HPDE6-E6E7 (cell line): ENCODE results near the gene TSPAN18.

ENCODE experiments used
- DNase-seq: peaks from one replicate; pipeline ENCODE4 v3.0.0; 2011; ENCODE audit warnings: missing footprints; ENCODE audit errors: extremely low spot score

TSPAN18 gene, protein sequence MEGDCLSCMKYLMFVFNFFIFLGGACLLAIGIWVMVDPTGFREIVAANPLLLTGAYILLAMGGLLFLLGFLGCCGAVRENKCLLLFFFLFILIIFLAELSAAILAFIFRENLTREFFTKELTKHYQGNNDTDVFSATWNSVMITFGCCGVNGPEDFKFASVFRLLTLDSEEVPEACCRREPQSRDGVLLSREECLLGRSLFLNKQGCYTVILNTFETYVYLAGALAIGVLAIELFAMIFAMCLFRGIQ

DNA sequence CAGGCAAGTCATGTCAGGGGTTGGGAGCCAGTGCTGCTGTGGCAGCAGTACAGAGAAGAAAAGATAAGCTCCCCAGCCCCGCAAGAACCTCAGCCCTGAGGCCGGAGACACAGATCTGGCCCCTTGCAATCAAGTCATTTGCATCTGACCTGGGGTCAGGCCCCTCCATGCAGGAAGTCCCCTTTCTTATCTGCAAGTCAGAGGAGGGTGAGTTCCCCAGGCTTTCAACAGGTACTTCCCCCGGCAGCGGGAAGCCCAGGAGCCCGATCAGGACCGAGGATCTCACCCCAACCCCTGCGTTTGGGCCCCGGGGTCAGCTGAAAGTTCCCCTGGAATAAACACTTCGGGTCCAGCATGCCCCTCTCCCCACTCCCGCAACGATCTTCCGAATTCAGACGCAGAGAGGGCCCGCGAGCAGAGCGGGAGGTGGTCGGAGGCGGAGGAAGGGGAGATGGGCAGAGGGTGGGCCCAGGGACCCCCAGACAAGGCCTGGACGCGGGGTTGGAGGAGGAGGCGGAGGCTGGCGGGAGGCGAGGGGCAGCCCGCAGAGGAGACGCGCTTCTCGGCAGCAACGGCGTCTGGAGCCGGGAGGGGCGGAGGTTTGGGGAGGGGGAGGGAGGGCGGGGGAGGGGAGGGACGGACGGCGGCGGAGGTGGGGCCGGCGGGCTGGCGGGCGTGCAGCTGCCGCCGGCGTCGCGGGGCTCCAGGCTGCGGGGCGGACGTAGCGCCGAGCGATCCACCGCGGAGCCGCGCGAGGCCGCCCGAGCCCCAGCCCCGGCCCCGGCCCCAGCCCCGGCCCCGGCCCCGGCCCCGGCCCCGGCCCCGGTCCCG is at the start of gene TSPAN18:
Gene TSPAN18 (plus strand): TSS at position 680 of the 831 bp plus-strand sequence. CDS start 179,455 bp downstream, outside the sequence.
- no peak for DNase-seq

DNA sequence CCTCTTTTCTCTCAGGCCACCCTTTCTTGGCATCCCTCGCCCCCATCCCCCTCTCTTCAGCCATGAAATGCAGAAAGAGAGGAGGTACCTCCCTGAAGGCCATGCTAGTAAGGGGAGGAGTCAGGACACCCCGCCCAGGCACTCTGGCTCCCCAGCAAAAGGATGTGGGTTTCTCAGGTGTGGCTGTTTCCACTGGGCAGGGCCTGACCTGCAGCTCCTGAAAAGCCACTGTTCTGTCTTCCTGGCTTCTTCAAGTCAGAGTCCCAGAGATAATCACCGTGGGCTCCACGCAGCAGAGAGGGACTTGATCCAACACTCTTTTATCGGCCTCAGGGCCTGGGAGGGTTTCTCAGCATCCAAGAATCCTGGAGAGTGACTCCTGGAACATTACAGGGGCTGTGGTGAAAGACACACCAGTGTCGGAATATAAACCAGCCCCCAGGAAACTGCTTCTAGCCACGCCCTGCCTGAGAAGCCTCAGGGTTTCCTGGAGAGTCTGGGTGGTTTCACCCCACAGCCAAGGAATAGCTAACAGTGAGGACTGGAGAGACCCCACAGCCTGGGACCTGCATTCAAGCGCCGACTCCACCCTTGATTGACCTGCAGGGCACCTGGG is 45.7 kb upstream of the TSPAN18 start:
- peak; percentile 17 for DNase-seq

DNA sequence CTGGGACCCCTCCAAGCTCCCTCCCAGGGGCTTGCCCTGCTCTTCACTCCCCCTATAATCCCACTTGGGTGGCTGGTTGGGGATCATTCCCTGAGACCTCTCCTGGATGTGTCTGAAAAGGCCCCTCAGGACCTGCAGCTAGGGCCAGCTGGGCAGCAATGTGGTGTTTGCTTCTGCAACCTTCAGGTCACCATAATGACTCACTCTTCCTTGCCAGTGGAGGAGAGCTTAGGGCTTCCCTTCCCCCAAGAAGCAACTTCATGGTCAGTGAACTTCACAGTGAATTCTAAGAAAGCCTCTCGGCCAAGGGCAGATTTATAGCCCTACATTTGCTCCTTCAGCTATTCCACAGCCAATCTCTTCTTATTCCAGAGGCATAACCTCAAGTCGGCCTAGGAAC is 45.1 kb upstream of the TSPAN18 start:
- no peak for DNase-seq

- no peak for DNase-seq
These were observed 41.9 kb upstream of the TSPAN18 start for GRCh38 chr11:44684859-44685281.

DNA sequence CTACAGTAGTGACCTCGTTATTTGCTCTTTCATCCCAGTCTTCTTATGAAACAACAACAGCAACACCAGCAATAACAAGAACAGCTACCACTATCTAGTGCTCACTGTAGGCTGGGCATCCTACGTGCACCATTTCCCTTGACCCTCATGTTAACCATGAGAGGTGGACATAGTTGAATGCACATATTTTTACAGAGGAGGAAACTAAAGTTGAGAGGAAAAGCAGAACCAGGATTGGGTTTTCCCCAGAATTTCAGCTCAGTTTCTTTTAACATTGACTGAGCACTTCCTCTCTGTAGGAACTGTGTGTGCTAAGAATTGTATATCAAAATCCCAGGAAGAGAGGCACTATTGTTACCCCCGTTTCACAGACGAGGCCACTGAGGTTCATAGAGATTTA is 39.4 kb upstream of the TSPAN18 start:
- DNase-seq = no peak

GRCh38 chr11:44689265-44689664 is 37.5 kb upstream of the TSPAN18 start:
- DNase-seq = no peak

GRCh38 chr11:44690651-44691050 is 36.1 kb upstream of the TSPAN18 start:
- DNase-seq = no peak

DNA sequence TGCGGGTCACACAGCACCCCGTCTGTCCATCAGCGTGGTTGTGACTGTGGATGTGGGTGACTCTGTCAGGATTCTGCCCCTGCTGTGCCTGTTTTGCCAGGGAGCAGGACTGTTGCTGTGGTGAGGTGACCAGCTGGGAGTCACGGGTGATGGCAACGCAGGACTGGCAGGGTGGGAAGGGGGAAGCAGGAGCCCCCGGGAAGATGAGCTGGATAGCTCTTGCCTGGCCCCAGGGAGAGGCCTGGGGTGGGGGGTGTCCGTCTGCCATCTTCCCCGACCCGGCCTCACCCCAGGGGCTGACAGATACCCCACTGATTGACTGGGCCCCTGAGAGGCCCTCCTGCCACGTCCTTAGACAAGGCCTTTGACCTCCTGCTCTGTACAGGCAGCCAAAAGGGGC is 34.3 kb upstream of the TSPAN18 start:
- DNase-seq = no peak

DNA sequence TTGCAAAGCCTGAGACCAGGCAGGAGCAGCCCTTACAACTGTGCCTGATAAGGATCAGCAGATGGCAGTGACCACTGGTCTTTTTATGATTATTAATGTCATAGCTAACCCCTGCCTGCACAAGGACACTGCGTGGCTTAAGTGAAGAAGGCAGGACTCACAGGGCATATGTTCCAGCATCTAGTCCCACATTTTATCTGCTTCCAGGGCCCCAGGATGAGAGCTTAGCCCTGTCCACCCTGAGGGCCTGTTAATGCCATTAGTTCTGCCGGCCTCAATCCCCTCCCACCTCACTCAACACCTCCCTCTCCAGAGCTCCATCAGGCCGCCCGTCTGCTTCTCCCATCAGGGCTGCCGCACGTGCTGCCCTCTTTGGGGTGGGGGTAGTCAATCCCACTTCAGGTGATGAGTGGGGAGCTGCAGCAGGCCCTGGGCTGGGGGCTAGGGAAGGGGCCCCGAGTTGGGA is 33.1 kb upstream of the TSPAN18 start:
- no peak for DNase-seq

DNA sequence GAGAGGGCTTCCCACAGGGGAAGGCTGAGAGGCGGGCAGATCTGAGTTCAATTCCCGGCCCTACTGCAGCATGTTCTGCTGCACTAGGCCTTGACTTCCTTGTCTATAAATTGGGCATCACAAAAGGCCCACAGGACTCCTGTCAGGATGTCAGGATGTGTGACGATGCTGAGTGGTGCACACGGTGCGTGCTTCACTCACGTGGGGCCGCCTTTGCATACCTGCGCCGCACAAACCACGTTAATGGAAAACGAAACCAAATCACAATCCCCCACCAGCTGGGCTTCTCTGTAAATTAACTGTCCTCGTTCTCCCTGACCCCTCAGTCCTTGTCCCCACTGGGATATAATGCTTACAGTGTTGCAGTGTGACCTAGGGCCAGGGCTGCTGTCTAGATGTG is 32.3 kb upstream of the TSPAN18 start:
- no peak for DNase-seq

GRCh38 chr11:44695169-44695833 is 31.5 kb upstream of the TSPAN18 start:
- no peak for DNase-seq

DNA sequence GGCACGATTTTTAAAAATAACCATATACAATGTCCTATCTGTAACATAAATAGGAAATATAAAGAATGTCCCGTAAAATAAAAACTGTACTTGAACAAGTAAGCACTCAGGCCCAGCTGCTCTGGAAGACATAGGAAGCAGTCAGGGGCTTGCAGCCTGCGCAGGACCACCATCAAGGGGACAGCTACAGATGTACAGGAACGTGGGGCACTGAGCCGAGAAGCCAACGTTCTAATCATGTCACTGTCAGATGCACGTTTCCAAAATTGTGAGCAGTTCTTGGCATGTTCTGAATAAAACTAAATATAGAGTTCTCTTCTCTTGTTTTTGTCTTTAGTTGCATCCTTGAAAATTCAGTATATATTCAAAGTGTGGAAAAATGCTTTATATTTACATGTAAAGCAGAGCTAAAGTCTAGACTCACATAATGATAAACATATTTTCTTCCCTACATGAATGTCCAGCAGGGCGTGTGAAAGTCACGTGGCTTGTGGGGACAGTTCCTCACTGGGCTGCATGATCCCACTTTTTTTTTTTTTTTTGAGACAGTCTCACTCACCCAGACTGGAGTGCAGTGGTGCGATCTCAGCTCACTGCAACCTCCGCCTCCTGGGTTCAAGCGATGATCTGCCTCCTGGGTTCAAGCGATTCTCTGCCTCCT is 28.4 kb upstream of the TSPAN18 start:
- no peak for DNase-seq

DNA sequence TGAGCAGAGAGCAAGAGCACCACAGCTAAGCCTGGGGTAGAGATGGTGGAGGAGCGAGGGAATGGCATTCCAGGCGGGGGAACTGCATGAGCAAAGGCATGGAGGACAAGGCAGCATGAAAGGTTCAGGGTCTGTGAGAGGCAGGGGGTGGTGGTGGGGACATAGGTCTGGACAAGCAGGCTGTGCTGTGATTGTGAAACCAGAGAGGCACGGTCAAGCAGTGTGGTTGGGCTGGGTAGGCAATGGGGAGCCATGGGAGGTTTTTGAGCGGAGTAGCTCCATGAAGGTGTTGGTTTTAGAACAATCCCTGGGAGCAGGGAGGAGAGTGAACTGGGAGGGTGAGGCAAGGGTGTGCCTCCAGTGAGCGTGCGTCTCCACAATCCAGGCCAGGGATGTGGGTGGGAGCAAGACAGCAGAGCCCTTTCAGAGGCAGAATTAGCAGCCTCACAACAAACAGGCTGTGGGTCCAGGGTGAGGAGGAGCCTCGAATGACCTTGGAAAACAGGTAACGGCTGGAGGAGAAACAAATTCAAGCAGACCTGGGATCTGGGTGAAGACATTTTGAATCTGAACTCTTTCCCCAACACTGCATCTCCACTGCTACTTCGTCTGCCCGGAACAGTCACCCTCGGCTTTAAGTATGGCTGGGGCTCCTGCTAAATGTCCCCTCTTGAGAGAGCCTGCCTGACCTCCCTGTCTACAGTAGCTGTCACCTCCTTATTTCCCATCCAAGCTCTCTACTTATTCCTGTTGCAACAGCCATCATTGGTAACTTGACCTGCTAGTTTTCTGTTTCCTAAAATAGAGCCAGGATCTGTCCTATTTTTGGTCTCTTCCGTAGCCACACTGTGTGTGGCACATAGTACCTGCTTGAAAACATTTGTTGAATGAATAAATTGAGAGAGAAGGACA is 27.0 kb upstream of the TSPAN18 start:
- no peak for DNase-seq

- no peak for DNase-seq
These were observed 25.5 kb upstream of the TSPAN18 start for GRCh38 chr11:44701276-44701675.

GRCh38 chr11:44702889-44703288 is 23.9 kb upstream of the TSPAN18 start:
- no peak for DNase-seq

DNA sequence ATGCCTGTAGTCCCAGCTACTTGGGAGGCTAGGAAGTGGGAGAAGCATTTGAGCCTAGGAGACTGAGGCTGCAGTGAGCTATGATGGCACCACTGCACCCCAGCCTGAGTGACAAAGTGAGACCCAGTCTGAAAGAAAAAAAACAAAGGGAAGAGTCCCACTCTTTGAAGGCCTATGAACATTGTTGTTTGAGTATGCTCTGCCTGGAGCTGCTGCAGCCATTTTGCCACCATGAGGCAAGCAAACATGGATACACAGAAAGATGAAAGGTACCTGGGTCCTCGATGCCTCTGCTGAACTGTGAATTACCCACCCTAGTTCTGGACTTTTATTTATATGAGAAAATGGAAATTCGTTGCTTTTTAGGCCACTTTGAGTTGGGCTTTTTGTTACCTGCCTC is 19.7 kb upstream of the TSPAN18 start:
- DNase-seq = no peak

DNA sequence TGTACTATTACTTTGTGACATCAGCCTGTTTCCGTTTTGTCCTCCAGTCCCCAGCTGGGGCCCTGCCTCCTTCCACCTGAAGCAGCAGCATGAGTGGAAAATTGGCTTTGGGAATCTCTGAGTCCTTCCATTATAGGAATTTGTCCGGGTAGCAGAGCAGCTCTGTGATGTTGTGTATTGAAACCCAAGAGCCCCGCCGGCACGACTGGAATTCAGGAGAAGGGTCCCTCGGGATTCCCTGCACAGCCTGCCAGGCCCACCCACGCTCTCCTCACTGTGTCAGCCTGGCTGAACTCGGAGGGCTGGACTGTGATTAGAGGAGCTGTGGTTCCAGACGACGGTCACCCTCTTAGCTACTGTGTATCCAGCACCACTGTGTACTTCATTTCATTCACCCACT is 18.8 kb upstream of the TSPAN18 start:
- no peak for DNase-seq

- no peak for DNase-seq
These were observed 18.1 kb upstream of the TSPAN18 start for GRCh38 chr11:44708523-44709280.

DNA sequence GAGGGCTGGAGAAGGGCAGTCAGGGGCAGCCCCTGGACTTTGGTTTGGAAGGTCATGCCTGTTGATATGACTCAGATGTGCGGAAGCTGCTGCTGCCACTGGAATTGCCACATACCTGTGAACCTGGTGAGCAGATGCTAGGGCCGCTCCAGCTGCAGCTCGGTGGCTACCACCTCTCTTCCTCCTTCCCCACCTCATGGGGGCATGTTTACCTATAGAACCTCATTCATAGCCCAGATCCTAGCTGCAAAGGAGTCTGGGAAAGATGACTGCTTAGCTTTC is 17.5 kb upstream of the TSPAN18 start:
- DNase-seq = no peak

- no peak for DNase-seq
These were observed 16.8 kb upstream of the TSPAN18 start for GRCh38 chr11:44709966-44710365.
